CD4-positive, alpha-beta T cell treated with Interleukin-15 for 4 hours (primary cell): ENCODE data around the gene FAM210A.
"Not testable (repeated sequence)": the region's sequence is repeated elsewhere in the genome, so short reads cannot be mapped to it uniquely, and the experiment has no call there.

Source experiments
- DNase-seq: peaks from one replicate; pipeline ENCODE4 v3.0.0-alpha.2; 2020; ENCODE audit warnings: low spot score

Gene FAM210A

GRCh38 chr18:13700153-13700552 is 26.2 kb downstream of the FAM210A start:
- no peak for DNase-seq

- no peak for DNase-seq
Observed at GRCh38 chr18:13696961-13697360, 29.4 kb downstream of the FAM210A start.

DNA sequence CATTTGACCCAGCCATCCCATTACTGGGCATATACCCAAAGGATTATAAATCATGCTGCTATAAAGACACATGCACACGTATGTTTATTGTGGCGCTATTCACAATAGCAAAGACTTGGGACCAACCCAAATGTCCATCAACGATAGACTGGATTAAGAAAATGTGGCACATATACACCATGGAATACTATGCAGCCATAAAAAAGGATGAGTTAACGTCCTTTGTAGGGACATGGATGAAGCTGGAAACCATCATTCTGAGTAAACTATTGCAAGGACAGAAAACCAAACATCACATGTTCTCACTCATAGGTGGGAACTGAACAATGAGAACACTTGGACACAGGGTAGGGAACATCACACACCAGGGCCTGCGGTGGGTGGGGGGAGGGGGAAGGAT is 31.0 kb downstream of the FAM210A start:
- not testable (repeated sequence) for DNase-seq

- DNase-seq = not testable (repeated sequence)
Observed at GRCh38 chr18:13690060-13690459, 36.3 kb downstream of the FAM210A start.

DNA sequence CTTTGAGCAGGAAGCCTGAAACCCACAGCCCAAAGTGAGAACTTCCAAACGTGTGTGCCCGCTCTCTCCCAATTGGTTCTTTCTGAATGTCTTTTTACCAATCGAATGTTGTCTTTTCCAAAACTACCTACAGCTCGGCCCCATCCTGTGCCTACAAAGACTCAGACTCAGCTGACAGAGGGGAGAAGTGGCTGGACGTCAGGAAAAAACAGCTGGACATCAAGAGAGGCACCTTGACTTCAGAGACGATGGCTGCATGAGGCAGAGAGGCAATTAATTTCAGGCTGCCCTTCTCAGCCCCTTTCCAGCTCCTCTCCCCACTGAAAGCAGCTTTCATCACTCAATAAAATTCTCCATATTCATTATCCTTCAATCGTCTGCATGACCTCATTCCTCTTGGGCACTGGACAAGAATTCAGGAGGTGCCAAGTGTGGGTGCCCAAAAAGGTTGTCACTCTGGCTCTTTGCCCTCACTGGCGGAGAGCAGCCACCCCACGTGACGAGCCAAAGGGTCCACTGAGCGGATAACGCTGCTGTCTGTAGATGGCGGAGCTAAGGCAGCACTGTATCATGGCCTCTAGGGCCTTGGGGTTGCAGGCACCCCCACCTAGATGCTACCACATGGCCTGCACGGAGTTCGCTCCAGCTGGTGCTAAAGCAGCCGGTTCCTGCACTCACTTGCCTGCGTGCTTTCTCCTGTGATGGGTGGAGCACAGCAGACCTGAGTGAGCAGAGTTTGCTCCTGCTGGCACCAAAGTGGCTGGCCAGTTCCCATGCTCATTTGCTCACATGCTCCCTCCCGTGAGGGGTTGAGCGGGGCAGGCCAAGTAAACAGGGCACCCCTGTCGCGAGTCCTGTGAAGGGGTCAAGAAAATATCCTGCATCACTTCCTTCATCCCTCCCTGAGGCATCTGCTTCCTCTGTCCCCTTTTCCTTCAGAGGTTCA is 37.9 kb downstream of the FAM210A start:
- no peak for DNase-seq

GRCh38 chr18:13684546-13684945 is 41.8 kb downstream of the FAM210A start:
- DNase-seq = no peak

DNA sequence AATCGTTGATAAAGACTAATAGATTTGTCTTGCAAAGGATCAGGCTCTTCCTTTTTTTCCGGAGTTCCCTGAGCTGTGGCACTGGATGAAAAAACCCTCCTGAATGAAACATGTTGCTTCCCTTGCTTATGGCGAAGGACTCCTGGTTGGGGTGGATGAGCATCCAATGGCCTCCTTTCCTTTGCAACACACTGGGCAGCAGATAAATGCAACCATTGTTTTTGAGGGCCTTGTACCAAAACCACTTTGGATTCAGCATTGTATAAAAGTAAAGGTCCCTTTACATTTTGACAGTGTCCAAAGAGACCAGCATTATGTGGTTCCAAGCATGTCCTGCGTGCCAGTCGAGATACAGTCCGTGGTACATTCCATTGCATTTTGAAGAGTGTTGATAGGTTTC is 44.7 kb downstream of the FAM210A start:
- DNase-seq = no peak

DNA sequence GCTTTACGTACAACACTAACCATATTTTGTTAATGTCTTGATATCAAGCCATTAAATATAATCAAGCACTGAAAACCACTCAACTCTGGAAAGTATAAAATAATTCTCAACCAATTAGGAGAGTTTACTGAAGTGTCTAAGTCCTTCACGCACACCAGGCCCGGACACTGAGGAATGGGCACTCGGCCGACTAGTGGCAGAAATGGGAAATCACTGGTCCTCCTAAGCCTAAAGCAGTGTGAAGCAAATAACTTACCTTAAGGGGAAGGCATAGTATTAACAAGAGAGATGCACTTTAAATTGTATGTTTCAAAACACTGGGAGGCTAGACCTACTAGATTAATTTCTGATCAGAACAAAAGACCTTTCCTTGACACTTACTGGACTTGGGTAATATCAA is 45.7 kb downstream of the FAM210A start:
- DNase-seq = no peak

- DNase-seq = not testable (repeated sequence)
Observed at GRCh38 chr18:13677350-13677749, 49.0 kb downstream of the FAM210A start.

GRCh38 chr18:13676471-13676870 is 49.9 kb downstream of the FAM210A start:
- no peak for DNase-seq

DNA sequence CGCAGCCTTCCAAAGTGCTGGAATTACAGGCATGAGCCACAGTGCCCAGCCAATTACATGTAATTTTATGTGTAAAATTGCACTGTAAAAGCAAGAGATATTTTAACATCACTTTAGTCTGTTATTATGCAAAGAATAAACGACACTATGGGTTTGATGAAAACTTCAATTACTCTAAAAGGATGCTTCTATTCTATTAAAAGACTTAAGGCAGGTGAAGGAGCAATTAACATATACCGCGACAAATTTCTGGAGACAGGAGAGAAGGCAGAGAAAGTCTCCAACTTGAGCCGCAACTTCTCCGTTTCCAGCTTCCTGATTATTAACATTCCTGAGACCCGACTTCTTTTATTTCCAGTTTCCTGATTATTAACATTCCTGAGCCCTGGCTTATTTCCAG is 53.7 kb downstream of the FAM210A start:
- DNase-seq = no peak

DNA sequence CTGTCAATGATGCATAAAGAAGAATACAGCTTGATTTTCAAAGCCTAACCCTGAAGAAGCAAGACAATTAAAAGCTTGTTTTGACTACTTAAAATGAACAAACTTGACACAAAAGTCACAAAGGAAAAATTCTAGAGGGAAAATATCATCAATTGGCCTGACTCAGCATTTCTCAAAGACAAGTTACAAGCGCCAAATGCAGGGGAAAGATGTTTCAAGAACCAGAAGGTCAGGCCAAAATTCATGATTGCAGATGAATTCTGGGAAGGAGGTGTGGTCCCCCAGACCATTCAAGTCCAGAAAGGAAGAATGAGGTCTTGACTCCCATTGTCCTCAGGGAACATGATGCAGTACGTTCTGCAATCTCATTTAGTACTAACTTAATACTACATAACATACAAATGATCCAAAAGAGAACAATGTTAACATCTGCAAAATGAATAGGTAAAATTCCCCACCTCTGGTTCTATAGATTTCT is 64.5 kb downstream of the FAM210A start:
- no peak for DNase-seq

GRCh38 chr18:13661051-13661778 is 65.1 kb downstream of the FAM210A start:
- no peak for DNase-seq

- no peak for DNase-seq
Observed at GRCh38 chr18:13660510-13660909, 65.8 kb downstream of the FAM210A start.

DNA sequence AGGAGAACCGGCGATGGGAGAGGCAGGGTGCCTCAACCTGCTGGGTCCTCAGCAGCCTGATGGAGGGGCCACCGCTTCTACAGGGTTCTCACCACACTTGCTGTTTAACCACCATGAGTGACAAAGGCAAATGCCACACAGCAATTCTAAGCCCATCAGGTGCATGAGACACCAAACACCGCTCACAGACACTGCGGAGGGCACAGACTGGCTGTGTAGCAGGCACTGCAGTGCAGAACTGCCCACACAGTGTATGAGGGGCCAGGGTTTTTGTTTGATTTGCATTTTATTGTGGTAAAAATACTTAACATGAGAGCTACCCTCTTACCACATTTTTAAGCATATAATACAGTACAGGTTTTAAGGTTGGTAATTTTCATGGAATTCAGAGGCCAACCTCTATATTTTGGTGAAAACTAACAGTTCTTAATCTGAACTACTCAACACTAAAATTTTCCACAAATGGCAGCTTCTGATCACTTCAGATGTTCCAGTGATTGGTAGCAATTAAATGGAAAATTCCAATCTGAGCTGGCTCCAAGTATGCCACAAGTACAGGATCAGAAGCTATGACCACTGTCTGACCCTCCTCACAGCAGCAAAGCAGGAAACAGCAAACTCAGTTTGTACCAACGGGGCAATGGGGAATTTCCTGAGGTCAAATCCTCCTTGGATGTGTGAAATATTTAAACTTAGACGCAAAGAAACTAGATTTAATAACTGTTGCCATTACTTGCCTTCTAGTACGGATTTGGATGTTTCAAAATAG is 67.7 kb downstream of the FAM210A start:
- DNase-seq = no peak

- DNase-seq = no peak
Observed at GRCh38 chr18:13657974-13658373, 68.4 kb downstream of the FAM210A start.

GRCh38 chr18:13653746-13654433 is 72.5 kb downstream of the FAM210A start:
- no peak for DNase-seq

GRCh38 chr18:13649397-13650390 is 76.7 kb downstream of the FAM210A start:
- no peak for DNase-seq

- no peak for DNase-seq
Observed at GRCh38 chr18:13647761-13648160, 78.6 kb downstream of the FAM210A start.

- no peak for DNase-seq
Observed at GRCh38 chr18:13646633-13647032, 79.7 kb downstream of the FAM210A start.
